PC-9 (cell line): Measurements from ENCODE around the gene TTC4. TPM values are rescaled to one million over a fixed set of nuclear protein-coding genes. Genes with fewer than 3 reads are reported as not detected.

Experiments used
- BruUV-seq: library from RNA; stranded (reverse); fragments of 400-500 nt; replicated peaks from 2 replicates; lab custom pipeline; 2021; lab: Mats Ljungman, UMichigan
- CTCF ChIA-PET: fragments of 300-600 bp; sonication (Branson Sonifier 250); formaldehyde crosslinking; loops from one replicate; lab custom pipeline; 2022; ENCODE audit warnings: antibody characterized with exemption; lab: Charles Lee
- POLR2A ChIA-PET: fragments of 300-600 bp; sonication (Branson Sonifier 250); formaldehyde crosslinking; loops from one replicate; lab custom pipeline; 2022; ENCODE audit warnings: antibody characterized with exemption; ENCODE audit not compliant: unreplicated experiment; lab: Charles Lee
- DNase-seq, 2 experiments: peaks; one replicate each; pipeline versions ENCODE4 v3.0.0 to v3.0.0-alpha.2; 2015 to 2022; ENCODE audit warnings: mixed read lengths in 1 of 2
- H2AFZ ChIP-seq: fragments of 200-600 bp; sonication (generic); 2 replicates; pipeline ENCODE4 v1.8.1; 2017; ENCODE audit warnings: antibody characterized with exemption
- H3F3A ChIP-seq: fragments of 200-600 bp; sonication (generic); 2 replicates; pipeline ENCODE4 v1.8.1; 2017; ENCODE audit warnings: antibody characterized with exemption, mild to moderate bottlenecking, low read depth; ENCODE audit not compliant: insufficient read depth
- H3K27ac ChIP-seq: fragments of 200-600 bp; sonication (generic); 2 replicates; pipeline ENCODE4 v1.6.1; 2016; ENCODE audit warnings: mixed run types
- H3K27me3 ChIP-seq: fragments of 200-600 bp; sonication (generic); 2 replicates; pipeline ENCODE4 v1.6.1; 2016; ENCODE audit warnings: low read depth, mixed run types; ENCODE audit not compliant: insufficient read depth
- H3K36me3 ChIP-seq: fragments of 200-600 bp; sonication (generic); 2 replicates; pipeline ENCODE4 v1.6.1; 2016; ENCODE audit warnings: low read depth, mixed run types
- H3K4me1 ChIP-seq: fragments of 200-600 bp; sonication (generic); replicated peaks from 2 replicates; pipeline ENCODE4 v1.6.1; 2016; ENCODE audit warnings: mixed run types; ENCODE audit not compliant: insufficient read depth
- H3K4me2 ChIP-seq: fragments of 200-600 bp; sonication (generic); 2 replicates; pipeline ENCODE4 v1.6.1; 2017; ENCODE audit warnings: mixed run types
- H3K4me3 ChIP-seq: fragments of 200-600 bp; sonication (generic); 2 replicates; pipeline ENCODE4 v1.6.1; 2016; ENCODE audit warnings: mixed run types
- H3K79me2 ChIP-seq: fragments of 200-600 bp; sonication (generic); 2 replicates; pipeline ENCODE4 v1.6.1; 2017; ENCODE audit warnings: low read depth, mixed run types
- H3K9me2 ChIP-seq: fragments of 200-600 bp; sonication (generic); 2 replicates; pipeline ENCODE4 v1.8.1; 2017; ENCODE audit warnings: mild to moderate bottlenecking; ENCODE audit not compliant: insufficient read depth
- H3K9me3 ChIP-seq: fragments of 200-600 bp; sonication (generic); 2 replicates; pipeline ENCODE4 v1.8.1; 2016; ENCODE audit warnings: low read depth; ENCODE audit not compliant: insufficient read depth
- H4K20me1 ChIP-seq: fragments of 200-600 bp; sonication (generic); 2 replicates; pipeline ENCODE4 v1.8.1; 2017; ENCODE audit not compliant: insufficient read depth
- CTCF ChIP-seq: fragments of 200-600 bp; sonication (generic); conservative IDR thresholded peaks from 2 replicates; pipeline ENCODE4 v1.6.1; 2017; ENCODE audit warnings: mixed run types, antibody characterized with exemption, mild to moderate bottlenecking, moderate library complexity
- EZH2 ChIP-seq: fragments of 200-600 bp; sonication (generic); IDR thresholded peaks from 2 replicates; pipeline ENCODE4 v1.8.0; 2017; ENCODE audit warnings: antibody characterized with exemption, low read depth
- intact Hi-C: fragments of 100-400 bp; cut with micrococcal nuclease; formaldehyde crosslinking; loops from one replicate; pipeline ENCODE4 v1.10.0; 2022; ENCODE audit not compliant: unreplicated experiment
- total RNA-seq: library from RNA; stranded (reverse); gene quantifications from 2 replicates; pipeline ENCODE4 v1.2.3, GENCODE V29; 2021

The TTC4 gene
- total RNA-seq, 1 experiment from 2014 or later, result 31.5 TPM

GRCh38 chr1:54764922-54765561, 49.4 kb downstream of the TTC4 start:
- BruUV-seq, result no TSS peak
- Histone ChIP-seq H3K4me3 (peak overlapping the region; percentile 71), H4K20me1 (no peaks in the 10 kb centered on the region), H3K4me1 (peaks cover 7% of the 10 kb centered on the region; the same call in 1 of the 2 replicates), H3K36me3 (no peaks in the 10 kb centered on the region), H3K27ac (no peak overlapping the region), H3K79me2 (peaks cover 19% of the 10 kb centered on the region), H3F3A (no peaks in the 10 kb centered on the region), H3K4me2 (peak overlapping the region; percentile 91), H3K9me2 (no peaks in the 10 kb centered on the region), H3K27me3 (no peaks in the 10 kb centered on the region), H3K9me3 (no peaks in the 10 kb centered on the region), H2AFZ (peak overlapping the region; percentile 85)
- POLR2A ChIA-PET, result interaction anchor here (0.7 kb wide), 1 partner anchor 25 kb away, joined by 4 read pairs; no protein-coding TSS in a partner anchor
- TF ChIP-seq EZH2 (no peak), CTCF (no peak)
- DNase-seq, result no peak
- intact Hi-C loops, result loop anchor here (2.0 kb wide), 1 partner anchor 36 kb away; the partner anchor contains the start of gene TTC22
- CTCF ChIA-PET, result no interaction called here

GRCh38 chr1:54766726-54767125, 51.1 kb downstream of the TTC4 start:
- H3K4me2 ChIP-seq, result no peak overlapping the region
- no TSS peak for BruUV-seq
- intact Hi-C loops, result no loop called here
- no peak overlapping the region for H2AFZ ChIP-seq
- no peaks in the 10 kb centered on the region for H4K20me1 ChIP-seq
- no peaks in the 10 kb centered on the region for H3K9me3 ChIP-seq
- no peaks in the 10 kb centered on the region for H3K36me3 ChIP-seq
- ChIA-PET POLR2A (interaction anchor here (0.5 to 0.7 kb wide), 2 partner anchors 34 to 84 kb away, joined by 4 to 7 read pairs; partner anchors contain the start of gene TTC22), CTCF (no interaction called here)
- H3K4me3 ChIP-seq, result no peak overlapping the region
- no peaks in the 10 kb centered on the region for H3K9me2 ChIP-seq
- no peaks in the 10 kb centered on the region for H3K27me3 ChIP-seq
- H3F3A ChIP-seq, result no peaks in the 10 kb centered on the region
- H3K27ac ChIP-seq, result no peak overlapping the region
- no peak for TF ChIP-seq EZH2
- no peak for TF ChIP-seq CTCF
- no peak for DNase-seq
- H3K79me2 ChIP-seq, result peaks cover 19% of the 10 kb centered on the region
- H3K4me1 ChIP-seq, result peaks cover 7% of the 10 kb centered on the region; the same call in 1 of the 2 replicates

- peaks cover 7% of the 10 kb centered on the region; the same call in 1 of the 2 replicates for H3K4me1 ChIP-seq
- no peak overlapping the region for H2AFZ ChIP-seq
- H4K20me1 ChIP-seq, result no peaks in the 10 kb centered on the region
- H3K79me2 ChIP-seq, result peaks cover 16% of the 10 kb centered on the region
- H3K27ac ChIP-seq, result no peak overlapping the region
- intact Hi-C loops, result no loop called here
- DNase-seq, result no peak
- H3F3A ChIP-seq, result no peaks in the 10 kb centered on the region
- TF ChIP-seq CTCF (no peak), EZH2 (no peak)
- no peaks in the 10 kb centered on the region for H3K27me3 ChIP-seq
- no peaks in the 10 kb centered on the region for H3K36me3 ChIP-seq
- no peaks in the 10 kb centered on the region for H3K9me3 ChIP-seq
- no peak overlapping the region for H3K4me3 ChIP-seq
- H3K4me2 ChIP-seq, result no peak overlapping the region
- BruUV-seq, result no TSS peak
- H3K9me2 ChIP-seq, result no peaks in the 10 kb centered on the region
- ChIA-PET CTCF (no interaction called here), POLR2A (no interaction called here)
These were observed 51.9 kb downstream of the TTC4 start for GRCh38 chr1:54767526-54767925.
